Hindlimb muscle (tissue), 1 donor: Measurements from ENCODE around the gene TRPM1. TPM values are rescaled to one million over a fixed set of nuclear protein-coding genes. Genes with fewer than 3 reads are reported as not detected.
"Not testable (repeated sequence)": the region's sequence is repeated elsewhere in the genome, so short reads cannot be mapped to it uniquely, and the experiment has no call there.

Source experiments
- DNase-seq: peaks from one replicate; pipeline ENCODE4 v3.0.0-alpha.2; 2013
- polyA plus RNA-seq: library from polyadenylated mRNA; unstranded; fragments of 120-200 nt; gene quantifications from one replicate; pipeline ENCODE4 v1.2.1, GENCODE V29; 2013; ENCODE audit not compliant: insufficient read length

TRPM1 gene
- polyA plus RNA-seq, 1 donor, result not detected

- DNase-seq, result no peak
These were observed 15.0 kb upstream of the TRPM1 start for GRCh38 chr15:31116423-31117030.

GRCh38 chr15:31111091-31111647, 9.6 kb upstream of the TRPM1 start:
- no peak for DNase-seq

DNA sequence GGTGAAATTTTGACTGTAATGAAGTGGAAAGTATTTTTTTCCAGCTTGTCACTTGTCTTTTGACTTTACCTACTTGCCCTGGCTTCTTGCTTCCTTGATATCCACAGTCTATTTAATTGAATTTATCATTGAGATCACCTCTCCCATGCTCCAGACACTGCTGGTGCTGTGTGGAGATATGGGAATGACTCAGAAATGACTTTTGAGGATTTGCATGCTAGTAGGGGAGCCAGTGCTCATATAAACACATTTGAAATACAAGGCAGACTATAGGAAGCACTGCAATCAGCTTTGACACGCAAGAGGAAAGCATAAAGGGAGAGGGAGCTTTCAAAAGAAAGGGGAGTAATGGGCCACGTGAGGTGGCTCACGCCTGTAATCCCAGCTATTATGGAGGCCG, 7.3 kb upstream of the TRPM1 start:
- no peak for DNase-seq

GRCh38 chr15:31106495-31107300, 5.2 kb upstream of the TRPM1 start:
- DNase-seq, result no peak

DNA sequence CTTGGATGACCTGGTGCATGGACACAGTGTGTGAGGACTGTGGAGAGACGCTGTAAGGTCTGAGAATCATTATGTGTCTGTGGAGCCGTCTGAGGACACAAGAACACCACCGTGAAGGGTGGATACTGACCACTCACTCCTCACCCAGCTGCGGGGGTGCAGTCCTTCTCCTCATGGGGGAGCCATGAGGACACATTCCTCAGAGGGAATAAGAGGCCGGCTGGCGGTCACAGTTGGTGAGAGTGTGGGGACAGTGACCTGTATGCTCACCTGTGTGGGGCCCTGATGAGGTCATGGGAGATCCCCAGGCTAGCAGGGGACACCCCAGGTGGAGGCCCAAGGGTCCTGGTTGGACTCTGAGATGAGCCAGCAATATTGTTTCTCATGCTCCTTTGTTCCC, 2.5 kb upstream of the TRPM1 start:
- DNase-seq, result no peak

DNA sequence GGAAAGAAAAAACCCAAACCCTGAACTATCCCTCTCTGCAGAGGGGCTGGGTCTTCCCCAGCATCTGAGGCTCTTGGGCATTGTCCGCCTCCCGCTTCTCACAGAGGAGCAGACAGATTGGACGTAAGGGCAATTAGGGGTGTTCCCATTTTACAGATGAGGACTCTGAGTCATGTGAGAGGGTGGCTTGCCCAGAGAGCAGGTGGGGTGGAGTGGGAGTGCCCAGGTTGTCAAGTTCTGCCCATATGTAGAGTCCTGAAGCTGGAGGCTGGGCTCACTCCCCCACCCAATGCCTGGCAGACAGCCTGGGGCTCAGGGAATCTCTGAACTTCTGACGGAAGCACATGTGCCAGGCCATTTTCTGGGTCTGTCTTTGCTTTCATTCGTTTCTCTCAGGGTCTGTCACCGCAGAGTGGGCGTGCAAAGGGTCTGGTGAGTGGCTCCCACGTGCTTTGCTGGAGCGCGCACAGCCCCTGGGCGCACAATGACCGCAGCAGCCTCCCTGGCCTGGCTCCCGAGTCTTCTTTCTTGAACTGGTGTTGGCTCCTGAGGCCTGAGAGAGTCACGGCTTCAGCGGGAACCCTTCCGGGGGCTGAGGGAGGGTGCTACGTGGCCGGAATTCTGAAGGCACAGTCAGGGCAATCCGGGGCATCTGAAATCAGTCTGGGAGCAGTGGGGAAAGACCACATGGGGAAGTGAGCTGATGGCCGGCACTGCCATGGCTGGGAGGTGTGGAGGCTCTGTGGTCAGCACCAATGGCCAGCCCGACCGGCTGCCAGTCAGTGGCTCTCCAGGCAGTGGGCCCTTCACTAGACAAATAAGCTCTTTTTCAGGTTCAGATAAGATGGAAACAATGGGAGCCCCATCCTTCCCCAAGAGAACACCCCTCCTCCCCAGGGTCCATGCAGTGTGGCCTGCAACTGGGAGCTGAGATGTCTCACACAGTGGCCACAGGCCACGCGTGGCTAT, 1.1 kb upstream of the TRPM1 start:
- DNase-seq, result no peak

DNA sequence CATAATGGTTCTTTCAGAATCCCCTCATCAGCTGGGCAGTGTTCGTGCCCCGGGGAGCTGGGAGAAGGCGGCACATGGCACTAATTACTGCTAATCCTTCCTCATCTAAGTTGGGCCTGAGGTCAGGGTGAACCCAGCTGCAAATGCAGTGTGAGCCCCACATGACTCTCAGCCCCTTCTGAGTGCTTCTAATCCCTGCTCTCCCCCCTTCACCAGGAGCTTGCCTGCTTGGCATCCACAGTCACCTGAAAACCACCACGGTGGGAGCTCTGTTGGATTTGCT, 455 bp upstream of the TRPM1 start:
- DNase-seq, result no peak

- DNase-seq, result no peak
These were observed 787 bp downstream of the TRPM1 start for GRCh38 chr15:31100738-31101137.

- no peak for DNase-seq
These were observed 2.4 kb downstream of the TRPM1 start for GRCh38 chr15:31098953-31099740.

- no peak for DNase-seq
These were observed 3.0 kb downstream of the TRPM1 start for GRCh38 chr15:31098491-31098917.

DNA sequence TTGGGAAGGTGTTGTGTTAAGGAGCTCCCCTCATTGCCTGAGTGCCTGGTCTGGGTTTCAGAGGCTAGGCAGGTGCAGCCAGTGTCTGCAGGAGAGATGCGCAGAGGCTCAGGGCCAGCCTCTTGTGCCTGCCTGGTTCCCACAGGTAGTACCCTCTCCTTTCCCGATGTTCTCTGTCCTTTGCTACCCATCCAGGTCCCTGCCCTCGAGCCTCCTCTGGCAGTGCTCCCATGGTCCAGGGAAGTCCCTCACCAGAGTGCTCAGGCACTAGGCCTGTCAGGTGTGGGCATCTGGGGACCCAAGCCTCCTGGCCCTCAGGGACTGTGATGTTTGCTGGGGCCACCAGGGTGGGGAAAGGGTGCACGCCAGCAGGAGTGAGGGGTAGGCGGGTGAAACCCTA, 5.0 kb downstream of the TRPM1 start:
- no peak for DNase-seq

DNA sequence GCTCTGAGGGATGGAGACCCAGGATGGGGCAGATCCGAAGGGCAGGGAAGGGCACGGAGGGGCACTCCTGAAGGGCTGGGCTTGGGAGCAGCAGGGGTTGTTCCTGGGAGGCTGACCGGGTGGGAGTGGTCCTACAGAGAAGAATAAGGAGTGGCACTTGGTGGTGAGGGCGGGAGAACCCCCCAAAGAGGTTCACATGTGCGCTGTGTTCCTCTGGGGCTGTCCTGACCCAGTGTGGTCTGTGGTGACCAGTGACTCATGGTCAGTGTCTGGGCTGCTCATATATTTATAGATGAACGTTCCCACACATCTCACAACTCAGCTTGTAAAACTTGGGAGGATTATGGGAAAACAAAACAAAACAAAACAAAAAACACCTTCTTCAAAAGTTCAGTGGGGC, 10.0 kb downstream of the TRPM1 start:
- no peak for DNase-seq

DNA sequence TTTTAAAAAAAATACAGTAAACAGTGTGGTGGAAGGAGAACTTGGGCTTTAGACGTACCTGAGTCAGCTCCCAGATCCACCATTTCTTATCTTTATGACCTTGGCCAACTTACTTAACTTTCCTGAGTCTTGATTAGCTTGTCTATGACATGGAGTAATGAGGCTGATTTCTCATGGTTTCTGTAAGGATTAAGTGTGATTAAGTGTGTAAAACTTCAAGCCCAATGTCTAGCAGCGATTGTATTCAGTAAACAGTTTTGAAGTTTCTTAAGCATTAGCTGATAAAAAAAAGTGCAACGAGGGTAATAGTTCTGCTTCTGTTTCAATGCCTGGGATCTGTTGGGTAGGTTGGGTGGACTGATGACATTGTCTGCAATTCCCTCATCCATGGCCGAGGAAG, 10.8 kb downstream of the TRPM1 start:
- DNase-seq, result no peak

DNA sequence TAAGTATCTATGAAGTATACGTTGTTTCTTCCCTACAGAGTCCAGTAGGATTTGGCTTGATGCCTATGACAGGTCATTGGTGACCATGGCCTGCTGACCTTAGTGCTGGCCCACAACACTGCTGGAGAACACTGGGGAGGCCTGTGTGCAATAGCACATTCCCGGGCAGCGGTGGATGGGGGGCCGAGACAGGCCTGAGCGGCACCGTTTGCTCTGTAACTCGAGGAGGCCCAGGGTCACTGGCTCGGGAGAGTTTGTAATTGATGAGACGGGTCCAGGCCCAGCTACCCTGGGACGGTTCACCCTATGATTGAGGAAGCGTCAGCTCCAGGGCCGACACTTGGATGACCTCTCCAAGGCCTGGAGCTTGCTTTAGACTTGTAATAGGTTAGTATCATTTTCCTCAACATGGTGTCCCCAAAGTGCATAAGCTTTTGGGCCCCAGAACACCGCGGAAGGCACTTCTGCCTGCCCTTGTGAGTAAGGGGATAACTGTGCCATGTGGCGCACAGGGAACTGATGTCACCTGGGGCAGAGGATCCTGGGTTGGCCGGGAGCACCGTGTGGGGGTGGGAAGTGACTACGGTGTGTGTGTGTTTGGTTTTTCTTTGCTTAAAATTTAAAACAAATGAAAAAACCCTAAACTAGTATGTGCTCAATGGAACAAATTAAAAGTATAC, 12.0 kb downstream of the TRPM1 start:
- DNase-seq, result no peak

DNA sequence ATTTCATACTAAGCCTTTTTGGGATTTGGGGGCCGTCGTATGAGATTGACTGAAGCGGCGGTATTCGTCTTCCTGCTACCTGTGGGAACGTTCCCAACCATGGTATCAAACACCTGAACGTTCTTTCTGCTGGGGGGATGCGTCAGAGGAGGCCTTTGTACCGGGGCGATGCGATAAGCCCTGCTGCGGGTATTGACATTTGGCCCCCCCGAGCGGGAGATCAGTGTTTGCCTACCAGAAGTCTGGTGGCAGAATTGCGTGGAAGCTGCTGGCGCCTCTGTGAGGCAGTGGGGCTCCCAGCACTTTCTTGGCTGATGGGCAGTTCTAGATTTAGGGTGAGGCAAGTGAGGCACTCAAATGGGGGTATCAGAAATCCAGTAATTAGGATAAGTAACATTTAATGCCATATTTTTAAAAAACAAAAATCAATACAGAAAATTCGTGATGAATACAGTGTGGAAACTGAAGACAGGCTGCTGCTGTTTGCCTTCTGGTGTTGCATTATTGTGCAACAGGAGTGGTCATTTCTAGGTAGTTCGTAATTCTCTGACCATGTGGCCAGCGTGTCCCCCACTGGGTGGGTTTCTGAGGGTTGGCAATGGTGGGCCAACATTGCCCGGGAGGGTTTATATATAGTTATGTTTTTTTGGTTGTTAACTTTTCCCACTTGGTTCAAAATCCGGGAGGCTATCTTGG, 12.7 kb downstream of the TRPM1 start:
- no peak for DNase-seq

DNA sequence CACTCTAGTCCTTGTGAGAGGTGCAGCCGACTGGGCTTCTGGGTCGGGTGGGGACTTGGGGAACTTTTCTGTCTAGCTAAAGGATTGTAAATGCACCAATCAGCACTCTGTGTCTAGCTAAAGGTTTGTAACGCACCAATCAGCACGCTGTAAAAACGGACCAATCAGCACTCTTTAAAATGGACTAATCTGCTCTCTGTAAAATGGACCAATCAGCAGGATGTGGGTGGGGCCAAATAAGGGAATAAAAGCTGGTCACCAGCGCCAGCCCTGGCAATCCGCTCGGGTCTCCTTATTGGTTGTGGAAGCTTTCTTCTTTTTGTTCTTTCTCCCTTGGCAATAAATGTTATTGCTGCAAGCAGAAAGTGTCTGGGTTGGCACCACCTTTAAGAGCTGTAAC, 13.5 kb downstream of the TRPM1 start:
- not testable (repeated sequence) for DNase-seq

GRCh38 chr15:31086344-31086743, 15.2 kb downstream of the TRPM1 start:
- no peak for DNase-seq

DNA sequence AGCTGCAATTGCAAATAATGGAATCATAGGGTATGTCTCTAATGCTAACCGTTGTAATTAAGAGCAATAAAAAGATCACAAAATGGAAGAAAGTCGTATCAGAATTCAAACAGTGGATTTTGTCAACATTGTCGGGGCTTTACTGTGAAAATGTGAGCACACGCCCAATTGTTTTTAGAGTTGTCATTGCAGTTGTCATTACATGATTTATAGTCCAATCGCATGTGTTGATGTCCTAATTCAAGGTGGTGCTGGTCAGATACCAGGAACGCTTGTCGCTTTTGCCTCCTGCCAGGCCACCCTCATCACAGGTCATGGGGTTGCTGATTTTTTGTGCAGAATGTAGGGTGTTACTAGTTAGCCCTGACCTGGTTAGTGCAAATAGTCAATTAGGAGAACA, 16.2 kb downstream of the TRPM1 start:
- DNase-seq, result no peak

DNA sequence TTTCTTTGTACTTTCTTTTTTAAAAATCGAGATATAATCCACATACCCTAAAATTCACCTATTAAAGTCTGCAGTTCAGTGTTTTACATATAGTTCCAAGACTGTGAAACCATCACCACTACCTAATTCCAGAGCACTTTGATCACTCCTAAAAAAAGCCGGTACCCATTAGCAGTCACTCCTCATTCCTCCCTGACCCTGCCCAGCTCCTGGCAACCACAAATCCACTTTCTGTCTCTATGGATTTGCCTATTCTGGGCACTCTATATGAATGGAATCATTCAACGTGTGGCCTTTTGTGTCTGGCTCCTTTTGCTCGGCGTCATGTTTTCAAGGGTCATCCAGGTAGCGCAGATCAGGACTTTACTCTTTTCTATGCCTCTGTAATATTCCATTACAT, 17.3 kb downstream of the TRPM1 start:
- DNase-seq, result no peak

DNA sequence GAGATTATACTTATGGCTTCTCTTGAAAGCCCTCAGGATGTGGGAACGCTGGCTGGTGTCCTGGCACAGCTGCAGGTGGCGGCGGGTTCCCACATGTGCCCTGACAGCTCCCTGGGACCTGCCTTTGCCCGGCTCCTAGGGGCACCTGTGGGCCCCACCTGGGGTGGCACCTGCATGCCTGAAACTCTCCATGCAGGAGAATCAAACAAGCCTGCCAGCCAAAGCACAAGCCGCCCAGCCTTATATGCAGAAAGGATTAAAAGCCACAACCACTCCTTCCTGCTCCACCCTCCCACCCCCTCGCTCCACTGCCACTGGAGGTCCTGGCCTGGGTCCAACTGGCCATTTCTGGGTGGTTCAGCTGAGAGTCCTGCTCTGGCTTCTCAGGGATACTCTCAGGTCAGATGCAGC, 18.1 kb downstream of the TRPM1 start:
- no peak for DNase-seq

GRCh38 chr15:31082771-31083369, 18.7 kb downstream of the TRPM1 start:
- no peak for DNase-seq
